NCI-H446 treated with DMSO at 0.1 percent for 48 hours (cell line): ENCODE results near the gene MRPS16.
"Not testable (repeated sequence)": the region's sequence is repeated elsewhere in the genome, so short reads cannot be mapped to it uniquely, and the experiment has no call there.

Source experiments
- DNase-seq: peaks from one replicate; lab custom pipeline; 2025; lab: John Stamatoyannopoulos, UW

Gene MRPS16

GRCh38 chr10:73252445-73253224, at the start of gene MRPS16:
Gene MRPS16, minus strand, starts transcription at chr10:73252644. Its CDS starts 162 bp downstream, at chr10:73252482.
- DNase-seq = peak; percentile 89

GRCh38 chr10:73296946-73297345, 44.5 kb upstream of the MRPS16 start:
- no peak for DNase-seq

- no peak for DNase-seq
Observed at GRCh38 chr10:73293461-73293860, 41.0 kb upstream of the MRPS16 start.

- DNase-seq = no peak
Observed at GRCh38 chr10:73289958-73290357, 37.5 kb upstream of the MRPS16 start.

- DNase-seq = no peak
Observed at GRCh38 chr10:73287441-73287840, 35.0 kb upstream of the MRPS16 start.

- DNase-seq = no peak
Observed at GRCh38 chr10:73281097-73281496, 28.7 kb upstream of the MRPS16 start.

- no peak for DNase-seq
Observed at GRCh38 chr10:73264423-73264822, 12.0 kb upstream of the MRPS16 start.

- DNase-seq = no peak
Observed at GRCh38 chr10:73263693-73264347, 11.4 kb upstream of the MRPS16 start.

GRCh38 chr10:73262880-73263555, 10.6 kb upstream of the MRPS16 start:
- DNase-seq = no peak

- no peak for DNase-seq
Observed at GRCh38 chr10:73262105-73262730, 9.8 kb upstream of the MRPS16 start.

- no peak for DNase-seq
Observed at GRCh38 chr10:73261362-73261995, 9.0 kb upstream of the MRPS16 start.

- DNase-seq = not testable (repeated sequence)
Observed at GRCh38 chr10:73258612-73259011, 6.2 kb upstream of the MRPS16 start.

GRCh38 chr10:73253225-73253555, 746 bp upstream of the MRPS16 start:
- no peak for DNase-seq

- DNase-seq = no peak
Observed at GRCh38 chr10:73251683-73252444, 580 bp downstream of the MRPS16 start.

- DNase-seq = no peak
Observed at GRCh38 chr10:73248259-73248724, 4.2 kb downstream of the MRPS16 start.

GRCh38 chr10:73247509-73248258, 4.8 kb downstream of the MRPS16 start:
- DNase-seq = no peak

- peak; percentile 81 for DNase-seq
Observed at GRCh38 chr10:73246646-73247508, 5.6 kb downstream of the MRPS16 start, which contains the start of gene DNAJC9. Gene DNAJC9, minus strand, starts transcription at chr10:73247255. Its CDS starts 66 bp downstream, at chr10:73247189.

GRCh38 chr10:73246322-73246645, 6.2 kb downstream of the MRPS16 start:
- no peak for DNase-seq

GRCh38 chr10:73244866-73245477, 7.5 kb downstream of the MRPS16 start:
- DNase-seq = no peak
